ENCODE measurements around the gene SH2B3.
A peak's percentile ranks its signal among the peaks of the same experiment; 100 is the strongest.

SH2B3 gene

DNA sequence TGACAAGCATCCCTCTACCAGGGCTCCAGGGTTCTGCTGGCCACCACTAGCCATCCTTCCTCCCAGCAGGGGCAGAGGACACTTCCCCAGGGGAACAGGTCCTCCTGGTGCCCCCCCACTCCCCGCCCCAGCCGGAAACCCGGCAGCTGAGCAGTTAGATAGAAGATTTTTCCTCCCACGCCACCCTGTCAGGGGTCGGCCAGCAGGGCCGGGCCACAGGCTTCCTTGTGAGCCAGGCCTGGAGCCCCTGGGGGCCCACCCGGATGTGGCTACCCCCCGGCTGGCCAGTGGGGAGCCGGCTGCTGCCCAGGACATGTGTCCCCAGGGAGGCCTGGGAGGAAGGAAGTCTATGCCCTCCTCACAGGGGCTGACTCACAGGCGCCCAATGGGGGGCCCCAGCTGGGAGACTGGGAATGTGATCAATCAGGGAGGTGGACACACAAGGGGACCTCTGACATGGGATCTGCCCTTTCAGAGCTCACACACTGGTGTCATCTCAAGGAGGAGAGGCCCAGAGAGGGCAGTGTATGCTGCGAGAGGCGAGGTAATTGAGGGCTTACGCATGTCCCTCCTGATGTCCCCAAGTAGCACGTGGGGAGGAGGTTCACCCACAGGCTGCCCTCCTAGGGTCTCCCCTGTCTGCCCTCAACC lies 4.2 kb downstream of the SH2B3 start:
- DNase-seq = peak; percentile 56

- DNase-seq = no peak
Observed at GRCh38 chr12:111410431-111411184, 4.9 kb downstream of the SH2B3 start.

- DNase-seq = no peak
Observed at GRCh38 chr12:111411185-111411764, 5.6 kb downstream of the SH2B3 start.

- no peak for DNase-seq
Observed at GRCh38 chr12:111412007-111412829, 6.5 kb downstream of the SH2B3 start.

DNA sequence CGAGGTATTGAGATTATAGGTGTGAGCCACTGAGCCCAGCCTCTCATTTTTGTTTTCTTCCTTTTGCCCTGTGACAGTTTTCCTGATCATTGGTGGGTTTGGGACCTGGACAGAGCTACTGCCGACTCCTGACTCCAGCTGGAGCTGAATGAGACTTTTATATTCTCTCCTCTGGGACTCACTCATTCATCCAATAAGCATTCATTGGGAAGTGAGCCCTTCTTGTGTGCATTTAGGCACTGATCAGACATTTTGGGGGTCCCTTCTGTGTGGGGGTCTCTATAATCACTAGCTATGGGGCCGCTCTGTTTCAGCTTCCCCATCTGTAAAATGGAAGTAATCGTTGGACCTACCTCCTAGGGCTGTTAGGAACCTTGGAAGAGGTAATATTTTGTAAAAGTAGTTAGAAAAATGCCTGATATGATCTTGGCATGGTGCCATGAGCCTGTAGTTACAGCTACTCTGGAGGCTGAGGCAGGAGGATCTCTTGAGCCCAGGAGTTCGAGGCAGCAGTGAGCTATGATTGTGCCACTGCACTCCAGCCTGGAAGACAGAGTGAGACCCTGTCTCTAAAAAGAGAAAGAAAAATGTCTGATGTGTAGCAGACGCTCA lies 7.2 kb downstream of the SH2B3 start:
- DNase-seq = no peak

GRCh38 chr12:111413442-111414086 lies 7.8 kb downstream of the SH2B3 start:
- DNase-seq = no peak

DNA sequence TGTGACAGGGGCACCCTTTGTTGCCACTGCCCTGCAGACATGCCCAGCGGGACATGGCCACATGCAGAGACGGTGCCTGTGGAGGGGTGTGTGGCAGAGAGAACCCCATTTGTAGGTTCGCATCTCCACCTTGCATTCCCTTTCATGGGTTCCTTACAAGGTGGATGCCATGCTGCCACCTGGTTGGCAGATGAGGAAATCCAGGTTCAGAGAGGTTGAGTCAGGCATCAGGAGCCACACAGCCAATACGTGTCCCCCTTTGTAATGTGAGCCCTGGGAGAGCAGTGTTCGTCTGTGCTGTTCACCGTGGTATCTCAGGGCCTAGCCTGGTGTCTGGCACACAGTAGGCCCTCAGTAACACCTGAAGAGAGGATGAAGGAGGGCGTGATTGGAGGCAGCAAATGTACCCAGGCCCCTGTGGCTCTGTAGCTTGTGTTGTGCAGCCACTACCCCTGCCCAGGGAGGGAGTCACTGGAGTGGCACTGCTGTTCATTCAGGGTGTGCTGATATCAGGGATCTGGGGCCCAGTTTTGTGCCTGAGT lies 9.1 kb downstream of the SH2B3 start:
- DNase-seq = no peak

DNA sequence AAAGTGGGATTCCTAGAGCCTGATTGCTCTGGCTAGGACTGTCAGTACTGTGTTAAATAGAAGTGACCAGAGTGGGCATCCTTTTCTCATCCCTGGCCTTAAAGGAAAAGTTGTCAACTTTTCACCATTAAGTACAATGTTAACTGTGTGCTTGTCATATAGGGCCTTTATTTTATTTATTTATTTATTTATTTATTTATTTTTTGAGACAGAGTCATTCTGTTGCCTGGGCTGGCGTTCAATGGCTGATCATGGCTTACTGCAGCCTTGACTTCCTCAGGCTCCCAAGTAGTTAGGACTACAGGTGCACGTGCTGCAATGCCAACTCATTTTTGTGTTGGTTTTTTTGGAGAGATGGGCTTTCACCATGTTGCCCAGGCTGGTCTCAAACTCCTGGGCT lies 11.6 kb downstream of the SH2B3 start:
- DNase-seq = no peak

GRCh38 chr12:111417784-111418593 lies 12.3 kb downstream of the SH2B3 start:
- DNase-seq = no peak

GRCh38 chr12:111418594-111418880 lies 12.8 kb downstream of the SH2B3 start:
- no peak for DNase-seq

DNA sequence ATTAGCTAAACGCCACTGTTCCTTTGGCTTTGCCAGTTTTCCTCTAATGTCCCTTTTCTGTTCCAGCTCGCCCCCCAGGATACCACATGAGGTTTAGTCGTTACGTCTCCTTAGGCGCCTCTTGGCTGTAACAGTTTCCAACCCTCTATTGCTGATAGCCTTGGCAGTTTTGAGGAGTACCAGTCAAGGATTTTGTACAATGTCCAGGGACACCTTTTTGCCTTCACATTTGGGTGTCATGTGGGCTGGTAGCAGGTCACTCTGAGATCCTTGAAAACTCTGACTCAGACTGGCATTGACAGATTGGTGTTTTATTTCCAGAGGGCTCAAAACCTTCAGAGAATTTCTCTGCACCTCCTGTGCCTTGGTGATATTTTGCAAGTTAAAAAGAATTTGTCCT lies 14.1 kb downstream of the SH2B3 start:
- DNase-seq = no peak

DNA sequence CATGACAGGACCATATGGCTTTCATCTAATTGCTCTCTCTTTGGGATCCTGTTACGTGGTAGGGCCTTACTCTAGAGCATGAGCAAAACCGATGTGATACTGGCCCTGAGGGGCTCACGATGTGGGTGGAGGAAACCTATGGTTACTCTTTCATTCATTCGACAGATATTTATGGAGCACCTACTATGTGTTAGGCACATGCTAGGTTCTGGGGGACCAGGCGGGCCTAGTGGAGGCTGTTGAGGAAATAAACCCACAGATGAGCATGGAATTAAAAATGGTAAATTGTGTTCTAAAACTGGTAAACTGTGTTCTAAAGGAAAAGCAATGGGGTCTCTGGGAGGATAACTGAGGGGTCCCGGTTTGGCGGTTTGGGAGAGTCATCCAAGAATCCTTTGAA lies 14.8 kb downstream of the SH2B3 start:
- DNase-seq = no peak

DNA sequence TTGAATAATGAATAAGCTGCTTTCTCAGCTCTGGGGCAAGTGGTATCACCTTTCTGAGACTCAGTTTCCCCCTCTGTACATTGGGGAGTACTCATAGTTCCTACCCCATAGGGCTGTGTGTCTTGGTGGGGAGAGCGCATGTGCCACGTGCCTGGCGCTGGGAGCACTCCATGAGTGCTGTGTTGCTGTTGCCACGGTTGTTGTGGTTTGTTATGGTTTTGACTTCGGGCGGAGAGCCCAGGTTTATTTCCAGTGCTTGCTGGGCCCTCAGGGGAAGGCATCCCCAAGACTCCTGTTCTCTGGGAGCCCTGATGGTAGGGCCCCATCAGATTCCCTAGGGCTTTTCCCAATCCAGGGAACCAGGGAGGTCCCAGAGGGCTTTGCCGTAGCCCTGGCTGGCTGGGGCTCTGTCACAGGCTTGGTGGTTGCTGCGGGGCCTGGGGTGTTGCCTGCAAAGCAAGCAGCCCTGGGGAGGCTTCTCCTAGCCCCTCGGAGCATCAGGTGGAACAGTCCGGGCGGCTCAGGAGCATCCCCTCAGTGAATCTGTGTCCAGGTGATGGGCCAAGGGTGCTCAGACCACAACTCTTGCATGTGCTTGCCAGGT lies 18.6 kb downstream of the SH2B3 start:
- no peak for DNase-seq

DNA sequence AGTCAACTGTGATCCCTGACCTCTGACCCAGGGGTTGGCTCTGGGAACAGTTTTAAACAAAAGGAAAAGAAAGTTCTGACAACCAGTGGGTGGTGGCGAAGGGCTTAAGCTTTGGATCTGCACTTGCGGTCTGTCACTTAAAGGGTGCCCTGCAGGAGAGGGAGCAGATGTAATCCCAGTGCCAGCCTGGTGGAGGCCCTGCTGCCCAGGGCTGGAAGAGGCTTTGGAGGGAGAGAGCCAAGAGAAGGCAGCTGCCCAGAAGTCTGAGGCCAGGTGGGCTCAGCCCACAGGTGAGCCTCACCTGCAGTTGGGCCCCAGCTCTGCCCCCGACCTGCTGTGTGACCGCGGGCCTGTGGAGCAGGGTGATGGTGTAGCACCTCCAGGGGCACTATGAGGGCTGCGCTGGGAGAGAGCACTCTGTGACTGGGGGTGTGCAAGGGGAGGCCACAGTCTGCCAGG lies 19.1 kb downstream of the SH2B3 start:
- no peak for DNase-seq

DNA sequence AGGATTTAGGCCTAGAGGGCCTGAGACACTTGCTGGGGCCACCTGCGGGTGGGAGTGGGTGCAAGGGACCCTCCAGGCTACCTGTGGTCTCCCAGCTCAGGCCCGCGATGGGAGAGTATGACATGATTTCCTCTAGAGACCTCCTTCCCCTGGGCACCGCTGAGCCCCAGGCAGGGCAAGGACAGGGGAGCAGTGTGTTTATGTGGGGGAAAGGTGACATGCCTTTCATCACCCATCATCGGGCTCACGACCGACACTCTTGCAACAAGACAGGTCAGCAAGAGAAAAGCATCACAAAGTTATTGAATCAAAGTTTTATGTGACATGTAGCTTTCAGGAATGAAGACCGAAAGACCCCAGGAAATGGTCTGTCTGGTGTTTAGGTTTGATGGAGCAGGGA lies 19.9 kb downstream of the SH2B3 start:
- DNase-seq = no peak

GRCh38 chr12:111426344-111427185 lies 20.8 kb downstream of the SH2B3 start:
- peak; percentile 43 for DNase-seq

DNA sequence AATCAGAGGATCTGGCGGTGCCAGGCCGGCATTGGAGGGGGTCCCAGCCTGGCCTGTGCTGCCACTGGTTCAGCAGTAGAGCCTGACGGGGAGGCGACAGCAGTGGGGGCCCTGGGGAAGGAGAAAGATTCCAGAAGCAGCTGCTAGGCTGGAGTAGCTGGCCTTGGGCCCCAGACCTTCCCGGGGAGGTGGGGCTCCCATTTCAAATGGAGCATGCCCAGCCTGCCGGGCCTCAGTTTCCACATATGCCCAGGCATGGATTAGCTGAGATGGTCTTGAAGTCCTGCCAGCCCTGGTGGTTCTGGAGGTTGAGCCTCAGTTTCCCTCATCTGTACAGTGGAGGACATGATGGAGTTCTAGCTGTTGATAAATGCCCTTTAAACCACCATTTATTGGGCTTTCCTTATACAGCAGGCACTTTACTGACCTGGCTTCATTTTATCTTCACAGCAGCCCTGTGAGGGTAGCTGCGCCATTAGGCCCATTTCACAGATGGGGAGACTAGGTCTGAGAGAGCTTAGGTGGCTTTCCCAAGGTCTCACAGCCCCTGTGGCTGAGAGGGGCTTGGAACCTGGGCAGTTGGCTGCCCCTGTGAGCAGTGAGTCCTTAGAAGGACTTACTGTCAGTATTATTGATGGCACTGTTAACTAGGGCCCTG lies 21.8 kb downstream of the SH2B3 start:
- DNase-seq = no peak

- DNase-seq = no peak
Observed at GRCh38 chr12:111428081-111428727, 22.5 kb downstream of the SH2B3 start.

DNA sequence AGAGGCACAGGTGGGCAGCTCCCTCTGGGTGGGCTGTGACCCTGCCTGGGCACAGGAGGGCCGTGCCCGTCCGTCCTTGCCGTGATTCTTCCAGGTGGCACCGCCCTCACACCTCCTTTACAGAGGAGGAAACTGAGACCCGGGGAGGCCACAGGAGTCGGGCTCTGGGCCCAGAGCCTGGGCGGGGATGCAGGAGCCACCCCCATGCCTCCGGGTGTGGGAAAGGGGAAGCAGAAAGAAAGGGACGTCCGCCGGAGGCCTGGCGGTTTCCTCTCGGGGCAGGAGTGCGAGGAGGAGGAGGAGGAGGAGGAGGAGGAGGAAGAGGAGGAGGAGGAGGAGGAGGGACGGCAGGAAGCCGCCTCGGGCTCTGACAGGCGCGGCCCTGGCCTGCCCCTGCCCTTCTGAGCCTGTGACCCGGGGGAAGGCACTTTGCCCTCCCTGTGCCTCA lies 23.0 kb downstream of the SH2B3 start:
- peak; percentile 33 for DNase-seq

All from activated naive CD4-positive, alpha-beta T cell treated with Interleukin-2 at 50 U/mL for 16 hours (primary cell).